ENCODE measurements around the gene NUAK1. TPM values are rescaled to one million over a fixed set of nuclear protein-coding genes. Genes with fewer than 3 reads are reported as not detected.
"Not testable (repeated sequence)": the region's sequence is repeated elsewhere in the genome, so short reads cannot be mapped to it uniquely, and the experiment has no call there.

The NUAK1 gene
- total RNA-seq, 2 experiments from 2014 or later = not detected

GRCh38 chr12:106020736-106021135 lies 118.0 kb downstream of the NUAK1 start:
- intact Hi-C loops (cut with micrococcal nuclease) = no loop called here
- Mint-ChIP-seq H3K27me3 (ENCODE audit: low read depth) (peaks cover 6% of the 10 kb centered on the region), H3K4me3 (no peak overlapping the region), H3K36me3 (ENCODE audit: low read depth) (no peaks in the 10 kb centered on the region), H3K27ac (no peak overlapping the region), H3K9me3 (peaks cover 9% of the 10 kb centered on the region), H3K4me1 (ENCODE audit: low read depth) (no peaks in the 10 kb centered on the region)
- CTCF ChIA-PET = no interaction called here
- no peak for DNase-seq

- H3K9me3 Mint-ChIP-seq = peaks cover 9% of the 10 kb centered on the region
- intact Hi-C loops (cut with micrococcal nuclease) = no loop called here
- peaks cover 6% of the 10 kb centered on the region for H3K27me3 Mint-ChIP-seq (ENCODE audit: low read depth)
- H3K4me3 Mint-ChIP-seq = no peak overlapping the region
- H3K4me1 Mint-ChIP-seq (ENCODE audit: low read depth) = no peaks in the 10 kb centered on the region
- DNase-seq = no peak
- no peak overlapping the region for H3K27ac Mint-ChIP-seq
- no peaks in the 10 kb centered on the region for H3K36me3 Mint-ChIP-seq (ENCODE audit: low read depth)
- CTCF ChIA-PET = interaction anchor here (0.5 kb wide), 1 partner anchor 11 kb away, joined by 4 read pairs; no protein-coding TSS in a partner anchor
These were observed 119.6 kb downstream of the NUAK1 start for GRCh38 chr12:106019144-106019543.

- CTCF ChIA-PET = no interaction called here
- Mint-ChIP-seq H3K4me3 (no peak overlapping the region), H3K27ac (no peak overlapping the region), H3K9me3 (peaks cover 9% of the 10 kb centered on the region), H3K4me1 (ENCODE audit: low read depth) (no peaks in the 10 kb centered on the region), H3K27me3 (ENCODE audit: low read depth) (peaks cover 8% of the 10 kb centered on the region), H3K36me3 (ENCODE audit: low read depth) (no peaks in the 10 kb centered on the region)
- DNase-seq = no peak
- intact Hi-C loops (cut with micrococcal nuclease) = no loop called here
These were observed 120.5 kb downstream of the NUAK1 start for GRCh38 chr12:106018286-106018685.

- H3K36me3 Mint-ChIP-seq (ENCODE audit: low read depth); DNase-seq; H3K4me3 Mint-ChIP-seq; H3K9me3 Mint-ChIP-seq; CTCF ChIA-PET; H3K27me3 Mint-ChIP-seq (ENCODE audit: low read depth); H3K27ac Mint-ChIP-seq; intact Hi-C loops (cut with micrococcal nuclease); H3K4me1 Mint-ChIP-seq (ENCODE audit: low read depth): not testable (repeated sequence)
These were observed 122.0 kb downstream of the NUAK1 start for GRCh38 chr12:106016601-106017278.

- intact Hi-C loops (cut with micrococcal nuclease) = no loop called here
- H3K27me3 Mint-ChIP-seq (ENCODE audit: low read depth) = peaks cover 8% of the 10 kb centered on the region
- peaks cover 9% of the 10 kb centered on the region for H3K9me3 Mint-ChIP-seq
- CTCF ChIA-PET = no interaction called here
- no peak overlapping the region for H3K4me3 Mint-ChIP-seq
- no peaks in the 10 kb centered on the region for H3K36me3 Mint-ChIP-seq (ENCODE audit: low read depth)
- DNase-seq = no peak
- H3K4me1 Mint-ChIP-seq (ENCODE audit: low read depth) = no peaks in the 10 kb centered on the region
- H3K27ac Mint-ChIP-seq = no peak overlapping the region
These were observed 123.1 kb downstream of the NUAK1 start for GRCh38 chr12:106015646-106016045.

GRCh38 chr12:106013941-106014340 lies 124.8 kb downstream of the NUAK1 start:
- H3K4me3 Mint-ChIP-seq = no peak overlapping the region
- H3K4me1 Mint-ChIP-seq (ENCODE audit: low read depth) = no peaks in the 10 kb centered on the region
- DNase-seq = no peak
- peaks cover 5% of the 10 kb centered on the region for H3K9me3 Mint-ChIP-seq
- CTCF ChIA-PET = no interaction called here
- intact Hi-C loops (cut with micrococcal nuclease) = no loop called here
- no peak overlapping the region for H3K27ac Mint-ChIP-seq
- H3K27me3 Mint-ChIP-seq (ENCODE audit: low read depth) = peaks cover 4% of the 10 kb centered on the region
- H3K36me3 Mint-ChIP-seq (ENCODE audit: low read depth) = no peaks in the 10 kb centered on the region

Other genes with a start within 250 kb of the NUAK1 start
- gene CKAP4, start 109.1 kb upstream of the NUAK1 start, total RNA-seq = 10 to 100 TPM; 19.0 to 19.1 TPM
- 10 to 100 TPM in 1 of 2 experiments, 1 to 10 TPM in 1; 9.2 to 10.3 TPM for gene TCP11L2, start 163.8 kb upstream of the NUAK1 start, total RNA-seq
- 1 to 10 TPM; 6.4 to 6.8 TPM for gene POLR3B, start 218.8 kb upstream of the NUAK1 start, total RNA-seq